ENCODE measurements around the gene RGS7. TPM values are rescaled to one million over a fixed set of nuclear protein-coding genes. Genes with fewer than 3 reads are reported as not detected.

The RGS7 gene
- total RNA-seq, 4 donors from 2014 or later, result not detected

GRCh38 chr1:240804475-240804874 is 552.5 kb downstream of the RGS7 start:
- TF ChIP-seq CTCF (IDR thresholded peaks at IDR 0.05; ENCODE audit: low read depth), result no peak

GRCh38 chr1:240803151-240803550 is 553.9 kb downstream of the RGS7 start:
- TF ChIP-seq CTCF (IDR thresholded peaks at IDR 0.05; ENCODE audit: low read depth), result no peak

DNA sequence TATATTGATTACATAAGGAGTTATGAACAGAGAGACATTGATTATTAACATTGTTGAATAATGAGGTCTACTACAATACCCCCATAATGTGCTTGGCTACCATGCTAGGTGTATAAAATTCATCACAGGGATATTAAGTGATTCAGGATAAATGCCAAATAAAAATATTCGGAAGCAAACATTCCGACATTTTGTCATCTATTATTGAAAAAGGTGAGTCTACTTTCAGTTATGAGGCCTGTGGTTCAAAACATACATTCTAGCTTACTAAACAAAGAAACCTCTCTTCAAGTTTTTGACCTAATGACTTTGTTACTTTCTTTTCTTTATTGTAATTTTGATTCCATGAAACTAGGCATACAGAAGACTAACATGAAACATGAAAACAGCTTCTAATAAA is 554.7 kb downstream of the RGS7 start:
- no peak for TF ChIP-seq CTCF (IDR thresholded peaks at IDR 0.05; ENCODE audit: low read depth)

- TF ChIP-seq CTCF (IDR thresholded peaks at IDR 0.05; ENCODE audit: low read depth), result no peak
These were observed 555.6 kb downstream of the RGS7 start for GRCh38 chr1:240801442-240801841.

DNA sequence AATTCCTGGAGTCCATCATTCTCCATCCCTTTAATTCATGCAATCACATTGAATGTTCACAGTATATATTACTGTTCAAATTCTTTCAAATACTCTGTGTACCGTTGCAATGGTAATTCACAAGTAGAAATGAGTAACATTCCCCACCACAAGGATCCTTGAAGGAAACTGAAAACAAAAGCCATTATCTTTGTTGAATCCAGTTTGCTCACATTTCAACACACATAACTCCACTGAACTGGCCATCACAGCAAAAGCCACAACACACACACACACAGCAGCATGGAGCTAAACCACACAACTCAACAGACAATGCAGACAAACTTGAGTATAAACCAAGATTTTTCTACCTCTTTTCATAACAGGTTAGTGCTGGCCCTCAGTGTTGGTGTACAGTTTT is 556.7 kb downstream of the RGS7 start:
- TF ChIP-seq CTCF (IDR thresholded peaks at IDR 0.05; ENCODE audit: low read depth), result no peak

- no peak for TF ChIP-seq CTCF (IDR thresholded peaks at IDR 0.05; ENCODE audit: low read depth)
These were observed 560.0 kb downstream of the RGS7 start for GRCh38 chr1:240797050-240797449.

- no peak for TF ChIP-seq CTCF (IDR thresholded peaks at IDR 0.05; ENCODE audit: low read depth)
These were observed 562.8 kb downstream of the RGS7 start for GRCh38 chr1:240794046-240794843.
